Thoracic aorta (tissue), 2 donors: ENCODE results near the gene SEMA4C. TPM values are rescaled to one million over a fixed set of nuclear protein-coding genes. Genes with fewer than 3 reads are reported as not detected.

Source experiments
- ATAC-seq: fragments of 150-250 bp; one replicate; pipeline ENCODE4 v1.8.0; 2017; ENCODE audit warnings: low read depth; ENCODE audit not compliant: insufficient number of reproducible peaks, low FRiP score
- DNase-seq: peaks from one replicate; pipeline ENCODE4 v3.0.0-alpha.2; 2020; ENCODE audit warnings: low spot score
- H3K27ac ChIP-seq, 2 donors: fragments of 200-600 bp; sonication (generic); 1 replicate in 1 of 2; 2 replicates in 1 of 2; pipeline ENCODE4 v1.5.1; 2016; ENCODE audit warnings: mild to moderate bottlenecking in 2 of 2, moderate library complexity in 2 of 2
- H3K27me3 ChIP-seq: fragments of 200-600 bp; sonication (generic); replicated peaks from 2 replicates; pipeline ENCODE4 v1.6.0; 2016; ENCODE audit warnings: mild to moderate bottlenecking; ENCODE audit not compliant: insufficient read depth
- H3K36me3 ChIP-seq: fragments of 200-600 bp; sonication (generic); one replicate; pipeline ENCODE4 v1.5.1; 2016
- H3K4me1 ChIP-seq, 2 donors: fragments of 200-600 bp; sonication (generic); 1 replicate in 1 of 2; 2 replicates in 1 of 2; pipeline versions ENCODE4 v1.5.1 to v1.6.0; 2016; ENCODE audit warnings: low read depth in 2 of 2, mild to moderate bottlenecking in 1 of 2; ENCODE audit not compliant: control insufficient read depth in 1 of 2
- H3K4me3 ChIP-seq: fragments of 200-600 bp; sonication (generic); 2 replicates; pipeline ENCODE4 v1.5.1; 2016; ENCODE audit warnings: mild to moderate bottlenecking
- H3K9me3 ChIP-seq: fragments of 200-600 bp; sonication (generic); 2 replicates; pipeline ENCODE4 v1.5.1; 2016
- total RNA-seq, 2 donors: library from RNA; depleted of rRNA; stranded (reverse); fragments of >200 nt; gene quantifications; one replicate each; pipeline versions ENCODE4 v1.1.0 to v1.2.3, GENCODE V29; 2016
- TF ChIP-seq, protein P1 (sequence below): fragments of 200-600 bp; sonication (generic); IDR thresholded peaks from one replicate; pipeline ENCODE4 v1.5.1; 2019; ENCODE audit warnings: antibody characterized with exemption

Gene SEMA4C
- total RNA-seq, 2 donors from 2014 or later = 44.1 to 66.3 TPM

DNA sequence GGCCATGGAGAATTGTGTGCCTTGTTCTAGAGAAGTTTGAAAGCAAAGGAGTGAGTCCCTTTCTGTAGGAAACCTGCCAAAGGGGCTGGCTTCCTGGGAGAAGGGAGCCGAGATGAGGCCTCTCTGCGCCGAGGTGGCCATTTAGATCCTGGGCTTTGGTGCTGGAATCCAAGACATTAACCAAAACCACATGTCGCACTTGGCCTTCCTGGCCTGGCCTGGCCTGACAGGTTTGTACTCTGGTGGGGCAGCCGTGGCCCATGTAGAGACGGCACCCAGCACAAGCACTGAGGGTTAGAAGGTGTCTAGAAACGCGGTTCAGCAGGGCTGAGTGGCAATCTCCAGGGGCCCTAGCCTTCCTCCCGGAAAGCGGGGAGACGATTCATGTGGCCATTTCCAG lies 46.7 kb downstream of the SEMA4C start:
- no peaks in the 10 kb centered on the region for H3K9me3 ChIP-seq
- TF ChIP-seq, protein P1, sequence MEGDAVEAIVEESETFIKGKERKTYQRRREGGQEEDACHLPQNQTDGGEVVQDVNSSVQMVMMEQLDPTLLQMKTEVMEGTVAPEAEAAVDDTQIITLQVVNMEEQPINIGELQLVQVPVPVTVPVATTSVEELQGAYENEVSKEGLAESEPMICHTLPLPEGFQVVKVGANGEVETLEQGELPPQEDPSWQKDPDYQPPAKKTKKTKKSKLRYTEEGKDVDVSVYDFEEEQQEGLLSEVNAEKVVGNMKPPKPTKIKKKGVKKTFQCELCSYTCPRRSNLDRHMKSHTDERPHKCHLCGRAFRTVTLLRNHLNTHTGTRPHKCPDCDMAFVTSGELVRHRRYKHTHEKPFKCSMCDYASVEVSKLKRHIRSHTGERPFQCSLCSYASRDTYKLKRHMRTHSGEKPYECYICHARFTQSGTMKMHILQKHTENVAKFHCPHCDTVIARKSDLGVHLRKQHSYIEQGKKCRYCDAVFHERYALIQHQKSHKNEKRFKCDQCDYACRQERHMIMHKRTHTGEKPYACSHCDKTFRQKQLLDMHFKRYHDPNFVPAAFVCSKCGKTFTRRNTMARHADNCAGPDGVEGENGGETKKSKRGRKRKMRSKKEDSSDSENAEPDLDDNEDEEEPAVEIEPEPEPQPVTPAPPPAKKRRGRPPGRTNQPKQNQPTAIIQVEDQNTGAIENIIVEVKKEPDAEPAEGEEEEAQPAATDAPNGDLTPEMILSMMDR = no peak
- H3K4me1 ChIP-seq = peaks cover 18 to 35% of the 10 kb centered on the region in 2 donors
- H3K27ac ChIP-seq = no peak overlapping the region
- peaks cover 26% of the 10 kb centered on the region for H3K36me3 ChIP-seq
- H3K4me3 ChIP-seq = no peak overlapping the region
- ATAC-seq (no peak), DNase-seq (no peak)
- H3K27me3 ChIP-seq = no peaks in the 10 kb centered on the region

DNA sequence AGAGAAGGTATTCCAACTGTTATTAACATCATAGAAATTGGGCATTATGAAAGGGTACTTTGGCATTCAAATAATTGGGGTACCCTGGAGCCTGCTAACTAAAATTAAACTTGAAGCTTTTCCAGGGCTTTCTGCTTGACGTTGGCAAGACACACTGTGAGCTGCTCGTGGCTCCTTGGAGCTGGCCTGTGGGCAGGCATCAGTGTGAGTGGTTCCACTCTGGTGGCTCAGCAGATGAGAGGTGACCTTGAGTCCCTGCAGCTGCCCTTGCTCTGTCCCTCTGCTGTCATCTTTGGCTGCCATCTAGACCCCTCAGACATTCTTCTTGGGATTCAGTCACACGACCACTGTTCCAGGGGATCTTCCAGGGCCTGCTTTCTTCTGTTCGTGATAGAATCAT lies 47.1 kb downstream of the SEMA4C start:
- peaks cover 22 to 39% of the 10 kb centered on the region in 2 donors for H3K4me1 ChIP-seq
- DNase-seq (no peak), ATAC-seq (no peak)
- H3K27me3 ChIP-seq = no peaks in the 10 kb centered on the region
- no peak overlapping the region for H3K27ac ChIP-seq
- peaks cover 22% of the 10 kb centered on the region for H3K36me3 ChIP-seq
- H3K4me3 ChIP-seq = no peak overlapping the region
- H3K9me3 ChIP-seq = no peaks in the 10 kb centered on the region
- TF ChIP-seq, protein P1 = no peak

DNA sequence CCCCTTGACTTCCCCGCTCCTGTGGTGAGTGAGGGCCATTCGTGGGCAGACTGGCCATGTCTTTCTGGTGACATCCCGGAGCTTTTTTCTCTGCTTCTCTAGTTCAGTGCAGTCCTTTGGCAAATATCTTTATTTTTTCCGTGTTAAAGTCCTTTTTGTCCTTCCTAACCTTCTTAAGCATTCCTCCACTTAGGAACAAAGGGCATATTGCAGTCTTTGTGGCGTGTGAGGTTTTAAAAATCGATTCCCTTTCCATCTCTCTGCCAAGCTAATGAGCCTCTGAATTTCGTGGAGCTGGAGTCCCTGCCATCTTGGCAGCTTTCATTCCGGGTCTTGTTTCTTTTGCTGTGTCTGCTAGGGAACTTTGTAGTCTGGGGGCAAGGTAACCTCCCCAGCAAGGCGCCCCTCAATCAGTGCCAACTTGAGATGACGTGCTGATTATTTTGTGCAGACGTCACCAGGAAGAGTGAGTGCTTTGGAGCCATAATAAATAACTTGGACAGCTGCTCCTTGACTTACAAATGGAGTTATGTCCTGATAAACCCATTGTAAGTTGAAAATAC lies 48.7 kb downstream of the SEMA4C start:
- TF ChIP-seq, protein P1 = no peak

DNA sequence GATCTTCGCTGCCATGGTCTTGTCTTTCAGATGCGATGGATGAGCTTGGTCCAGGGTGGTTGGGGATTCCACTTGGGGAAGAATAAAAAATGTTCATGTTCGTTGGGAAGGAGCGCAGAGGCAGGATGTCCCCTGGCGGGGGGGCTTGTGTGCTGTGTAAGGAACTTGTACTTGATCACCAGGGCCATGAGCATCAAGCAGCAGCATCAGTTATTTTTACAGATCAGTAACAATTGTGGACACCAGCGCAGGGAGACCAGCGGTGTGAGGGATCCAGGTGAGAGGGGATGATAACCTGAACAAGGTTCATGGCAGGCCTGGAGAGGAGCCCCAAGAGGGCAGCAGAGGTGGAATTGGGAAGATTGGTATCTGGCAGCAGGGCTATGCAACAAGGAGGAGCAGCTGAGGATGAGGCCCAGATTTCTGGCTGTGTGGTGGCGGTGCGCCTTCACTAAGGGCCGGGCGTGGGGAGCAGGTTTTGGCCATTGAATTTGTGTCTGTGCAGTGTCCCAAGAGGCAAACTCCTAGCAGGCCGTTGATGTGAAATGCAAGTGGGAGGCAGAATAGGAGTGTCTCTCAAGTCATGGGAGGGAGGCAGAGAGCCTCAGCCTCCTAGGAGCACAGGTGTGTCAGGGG lies 49.9 kb downstream of the SEMA4C start:
- DNase-seq (no peak), ATAC-seq (no peak)
- TF ChIP-seq, protein P1 = no peak
- Histone ChIP-seq H3K4me3 (no peak overlapping the region), H3K9me3 (no peaks in the 10 kb centered on the region), H3K27ac (no peak overlapping the region), H3K36me3 (peaks cover 6% of the 10 kb centered on the region), H3K27me3 (no peaks in the 10 kb centered on the region), H3K4me1 (peaks cover 28 to 51% of the 10 kb centered on the region in 2 donors)

More for the DNA sequence above, 48.7 kb downstream of the SEMA4C start:
- H3K27me3 ChIP-seq = no peaks in the 10 kb centered on the region
- DNase-seq = no peak
- peaks cover 28 to 47% of the 10 kb centered on the region in 2 donors for H3K4me1 ChIP-seq
- no peak overlapping the region for H3K4me3 ChIP-seq
- no peaks in the 10 kb centered on the region for H3K9me3 ChIP-seq
- peaks cover 12% of the 10 kb centered on the region for H3K36me3 ChIP-seq
- no peak for ATAC-seq
- no peak overlapping the region for H3K27ac ChIP-seq

DNA sequence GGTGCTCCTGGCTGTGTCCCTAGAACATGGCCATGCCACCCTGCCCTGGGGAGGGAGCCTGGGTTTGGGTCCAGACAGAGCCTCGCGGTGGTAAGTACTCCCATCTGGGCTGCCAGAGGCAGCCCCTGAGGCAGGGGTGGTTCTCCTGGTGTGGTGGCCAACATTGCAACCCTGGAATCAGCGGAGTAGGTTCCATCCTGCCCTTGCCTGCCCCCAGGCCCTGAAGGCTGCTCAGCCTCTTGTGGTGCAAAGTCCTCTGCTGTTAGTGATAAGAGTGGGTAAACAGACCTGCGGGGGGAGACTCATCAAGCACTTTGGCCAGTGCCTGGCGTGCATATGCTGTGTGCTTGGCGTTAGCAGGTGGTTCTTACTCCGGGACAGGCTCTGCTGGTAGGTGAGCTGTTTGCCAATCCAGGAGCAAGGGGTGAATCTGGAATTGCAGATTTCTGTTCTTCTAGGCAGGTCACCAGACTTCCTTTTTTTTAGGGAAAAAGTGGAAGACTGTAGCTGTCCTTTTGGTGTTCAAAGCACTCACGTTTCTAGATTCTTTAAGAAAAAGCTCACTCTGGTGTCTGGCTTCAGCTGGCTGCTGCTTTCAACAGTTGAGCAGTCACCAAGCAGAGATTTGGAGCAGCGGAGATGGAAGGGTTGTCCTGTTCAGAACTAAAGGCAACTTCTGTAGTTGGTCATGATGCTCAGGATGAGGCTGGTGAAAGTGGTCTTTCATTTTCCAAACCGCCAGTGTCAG lies 50.6 kb downstream of the SEMA4C start:
- no peak overlapping the region for H3K27ac ChIP-seq
- H3K36me3 ChIP-seq = no peaks in the 10 kb centered on the region
- H3K9me3 ChIP-seq = no peaks in the 10 kb centered on the region
- peaks cover 28 to 50% of the 10 kb centered on the region in 2 donors for H3K4me1 ChIP-seq
- H3K27me3 ChIP-seq = no peaks in the 10 kb centered on the region
- TF ChIP-seq, protein P1 = no peak
- ATAC-seq = no peak
- peak overlapping the region; percentile 29 for H3K4me3 ChIP-seq
- DNase-seq = no peak
